Cardiac fibroblast (primary cell): ENCODE data around the gene DBNDD1.

Experiments
- DNase-seq, 2 donors: peaks; one replicate each; pipeline versions ENCODE4 v3.0.0 to v3.0.0-alpha.2; 2010; ENCODE audit warnings: low read depth in 2 of 2
- H3K4me3 ChIP-seq, 2 donors: replicated peaks in 1 of 2; 1 replicate in 1 of 2; 2 replicates in 1 of 2; pipeline ENCODE4 v1.5.1; 2011; ENCODE audit warnings: low read depth in 2 of 2, low read length in 2 of 2, mild to moderate bottlenecking in 2 of 2, moderate library complexity in 1 of 2
- CTCF ChIP-seq: IDR thresholded peaks from one replicate; pipeline ENCODE4 v1.5.1; 2011; ENCODE audit warnings: low read depth, mild to moderate bottlenecking, low read length, inconsistent platforms

The DBNDD1 gene

GRCh38 chr16:90044111-90044551, 24.9 kb upstream of the DBNDD1 start:
- DNase-seq = no peak
- no peak for TF ChIP-seq CTCF

GRCh38 chr16:90043526-90043925, 24.3 kb upstream of the DBNDD1 start:
- H3K4me3 ChIP-seq = no peak overlapping the region
- no peak for DNase-seq
- no peak for TF ChIP-seq CTCF

More at GRCh38 chr16:90044111-90044551, 24.9 kb upstream of the DBNDD1 start:
- H3K4me3 ChIP-seq = no peak overlapping the region

- TF ChIP-seq CTCF = no peak
- DNase-seq = no peak
- no peak overlapping the region for H3K4me3 ChIP-seq
Measured at GRCh38 chr16:90042946-90043514, 23.8 kb upstream of the DBNDD1 start.

GRCh38 chr16:90041896-90042473, 22.7 kb upstream of the DBNDD1 start:
- TF ChIP-seq CTCF = no peak
- no peak overlapping the region for H3K4me3 ChIP-seq
- no peak for DNase-seq

GRCh38 chr16:90040152-90041023, 21.1 kb upstream of the DBNDD1 start:
- H3K4me3 ChIP-seq = no peak overlapping the region
- DNase-seq = no peak
- no peak for TF ChIP-seq CTCF

- no peak for DNase-seq
- H3K4me3 ChIP-seq = no peak overlapping the region
- TF ChIP-seq CTCF = no peak
Measured at GRCh38 chr16:90037276-90037675, 18.0 kb upstream of the DBNDD1 start.
